ENCODE data around the gene COL28A1.

GRCh38 chr7:7496311-7496710 lies 39.4 kb downstream of the COL28A1 start:
- TF ChIP-seq CTCF (IDR thresholded peaks at IDR 0.05; ENCODE audit: low read length) (no peak), EZH2 (IDR thresholded peaks at IDR 0.05; ENCODE audit: borderline replicate concordance, low read length) (no peak)

Data from OCI-LY1 (cell line).